Gastroesophageal sphincter (tissue), 4 donors: ENCODE results near the gene MSMB. TPM values are rescaled to one million over a fixed set of nuclear protein-coding genes. Genes with fewer than 3 reads are reported as not detected.
"Not testable (repeated sequence)": the region's sequence is repeated elsewhere in the genome, so short reads cannot be mapped to it uniquely, and the experiment has no call there.

ENCODE experiments used
- ATAC-seq: fragments of 150-250 bp; one replicate; pipeline ENCODE4 v1.9.1; 2016; ENCODE audit warnings: mild to moderate bottlenecking, moderate library complexity
- H3K27ac ChIP-seq, 4 donors: fragments of 200-600 bp; sonication (generic) in 3 of 4; 1 replicate in 3 of 4; 2 replicates in 1 of 4; pipeline ENCODE4 v1.5.1; 2016 to 2019
- H3K27me3 ChIP-seq: fragments of 200-600 bp; sonication (generic); one replicate; pipeline ENCODE4 v1.5.1; 2019
- H3K36me3 ChIP-seq, 2 donors: fragments of 200-600 bp; sonication (generic); one replicate each; pipeline ENCODE4 v1.5.1; 2019; ENCODE audit warnings: control low read depth in 1 of 2
- H3K4me1 ChIP-seq, 3 donors: fragments of 200-600 bp; sonication (generic); 1 replicate in 2 of 3; 2 replicates in 1 of 3; pipeline ENCODE4 v1.5.1; 2016 to 2019; ENCODE audit warnings: control low read depth in 2 of 3
- H3K4me3 ChIP-seq, 2 donors: fragments of 200-600 bp; sonication (generic); one replicate each; pipeline ENCODE4 v1.5.1; 2019; ENCODE audit warnings: mild to moderate bottlenecking in 1 of 2, moderate library complexity in 1 of 2
- H3K9me3 ChIP-seq, 3 donors: fragments of 200-600 bp; sonication (generic); one replicate each; pipeline ENCODE4 v1.5.1; 2017 to 2019; ENCODE audit warnings: control low read depth in 2 of 3
- CTCF ChIP-seq, 4 experiments: fragments of 200-600 bp in 2 of 4; fragments of 450-650 bp in 2 of 4; sonication (generic) in 1 of 4; IDR thresholded peaks; one replicate each; pipeline ENCODE4 v1.5.1; 2017 to 2019; ENCODE audit warnings: antibody characterized with exemption in 4 of 4, mild to moderate bottlenecking in 2 of 4, moderate library complexity in 2 of 4
- EP300 ChIP-seq: sonication (generic); formaldehyde crosslinking; IDR thresholded peaks from one replicate; pipeline ENCODE4 v1.6.1; 2017; ENCODE audit warnings: antibody characterized with exemption, mild to moderate bottlenecking
- POLR2A ChIP-seq, 2 donors: fragments of 450-650 bp; IDR thresholded peaks; one replicate each; pipeline ENCODE4 v1.6.1; 2017; ENCODE audit warnings: antibody characterized with exemption in 2 of 2, mild to moderate bottlenecking in 2 of 2, moderate library complexity in 1 of 2
- POLR2AphosphoS5 ChIP-seq: sonication (generic); formaldehyde crosslinking; IDR thresholded peaks from one replicate; pipeline ENCODE4 v1.6.1; 2017; ENCODE audit warnings: antibody characterized with exemption
- WGBS, 2 donors: methylation state at CpG; one replicate each; pipeline ENCODE4 v1.1.5; 2018; ENCODE audit warnings: low coverage in 1 of 2; 5-methylcytosine and 5-hydroxymethylcytosine counted together
- total RNA-seq, 4 donors: library from RNA; depleted of rRNA; stranded (reverse); fragments of >200 nt; gene quantifications; one replicate each; pipeline ENCODE4 v1.1.0, GENCODE V29; 2016

The MSMB gene
- total RNA-seq, 4 donors from 2014 or later = 5.7 TPM; not detected in 3

- Histone ChIP-seq H3K36me3 (no peaks in the 10 kb centered on the region), H3K4me1 (no peaks in the 10 kb centered on the region), H3K27ac (no peak overlapping the region), H3K27me3 (no peaks in the 10 kb centered on the region), H3K4me3 (no peak overlapping the region), H3K9me3 (no peaks in the 10 kb centered on the region)
- ATAC-seq = no peak
- TF ChIP-seq POLR2A (IDR thresholded peaks at IDR 0.05) (no peak), POLR2AphosphoS5 (no peak)
- 42% methylated on average over 3 of the region's 12 CpGs; no CpG with 5 or more reads in 1 of the 2 donors for WGBS, 2 donors
Observed at GRCh38 chr10:46091828-46092523, 45.9 kb upstream of the MSMB start.

- no peak overlapping the region for H3K4me3 ChIP-seq
- WGBS, 2 donors = 63% methylated on average over 5 of the region's 9 CpGs; no CpG with 5 or more reads in 1 of the 2 donors
- H3K4me1 ChIP-seq = no peaks in the 10 kb centered on the region
- H3K9me3 ChIP-seq = no peaks in the 10 kb centered on the region
- TF ChIP-seq POLR2A (IDR thresholded peaks at IDR 0.05) (no peak), EP300 (no peak), POLR2AphosphoS5 (no peak), CTCF (IDR thresholded peaks at IDR 0.05) (no peak)
- no peak overlapping the region for H3K27ac ChIP-seq
- no peaks in the 10 kb centered on the region for H3K27me3 ChIP-seq
- no peak for ATAC-seq
- no peaks in the 10 kb centered on the region for H3K36me3 ChIP-seq
Observed at GRCh38 chr10:46091080-46091827, 45.2 kb upstream of the MSMB start.

- H3K4me3 ChIP-seq = no peak overlapping the region
- no peak for ATAC-seq
- H3K27ac ChIP-seq = no peak overlapping the region
- WGBS, 2 donors = 64 to 83% methylated on average over 3 of the region's 10 CpGs
- H3K27me3 ChIP-seq = no peaks in the 10 kb centered on the region
- H3K9me3 ChIP-seq = no peaks in the 10 kb centered on the region
- TF ChIP-seq EP300 (no peak), CTCF (IDR thresholded peaks at IDR 0.05) (no peak), POLR2A (IDR thresholded peaks at IDR 0.05) (no peak), POLR2AphosphoS5 (no peak)
- H3K4me1 ChIP-seq = no peaks in the 10 kb centered on the region
- H3K36me3 ChIP-seq = no peaks in the 10 kb centered on the region
Observed at GRCh38 chr10:46090258-46090812, 44.3 kb upstream of the MSMB start.

GRCh38 chr10:46087381-46087780 is 41.3 kb upstream of the MSMB start:
- ATAC-seq, H3K36me3 ChIP-seq, H3K4me1 ChIP-seq, H3K27ac ChIP-seq, H3K27me3 ChIP-seq, H3K4me3 ChIP-seq, H3K9me3 ChIP-seq: not testable (repeated sequence)
- WGBS, 2 donors = 60 to 91% methylated on average over 1 to 10 of the region's 11 CpGs

- Histone ChIP-seq H3K36me3 (no peaks in the 10 kb centered on the region), H3K4me1 (no peaks in the 10 kb centered on the region), H3K9me3 (no peaks in the 10 kb centered on the region), H3K27me3 (no peaks in the 10 kb centered on the region), H3K4me3 (no peak overlapping the region), H3K27ac (no peak overlapping the region)
- no peak for TF ChIP-seq POLR2A (IDR thresholded peaks at IDR 0.05)
- TF ChIP-seq CTCF (IDR thresholded peaks at IDR 0.05) = no peak
- TF ChIP-seq EP300 = no peak
- TF ChIP-seq POLR2AphosphoS5 = no peak
- ATAC-seq = no peak
- 40 to 50% methylated on average over 9 to 11 of the region's 12 CpGs for WGBS, 2 donors
Observed at GRCh38 chr10:46084321-46085165, 38.5 kb upstream of the MSMB start.
